Measurements from ENCODE around the gene ARHGAP25. TPM values are rescaled to one million over a fixed set of nuclear protein-coding genes. Genes with fewer than 3 reads are reported as not detected.

ARHGAP25 gene
- total RNA-seq, 1 experiment from 2014 or later, result 6.2 TPM

GRCh38 chr2:68829749-68830148 is 95.1 kb downstream of the ARHGAP25 start:
- intact Hi-C loops (cut with micrococcal nuclease; ENCODE audit: unreplicated experiment), result no loop called here
- Histone ChIP-seq H3K27ac (ENCODE audit: low read depth, low read length, poor library complexity, severe bottlenecking) (peak overlapping the region; percentile 47), H3K9me3 (ENCODE audit: low read depth, low read length, poor library complexity, severe bottlenecking) (no peaks in the 10 kb centered on the region), H3K27me3 (replicated peaks; ENCODE audit: insufficient read depth, low read depth, low read length, poor library complexity) (no peaks in the 10 kb centered on the region), H3K36me3 (ENCODE audit: insufficient read depth, low read length, poor library complexity, severe bottlenecking) (no peaks in the 10 kb centered on the region), H3K4me1 (ENCODE audit: insufficient read depth, low read length, poor library complexity, severe bottlenecking) (peaks cover 15% of the 10 kb centered on the region), H3K4me3 (ENCODE audit: low read depth, low read length, poor library complexity, severe bottlenecking) (no peak overlapping the region)
- ChIA-PET CTCF (interaction anchor here (1.6 kb wide), 1 partner anchor 78 kb away, joined by 4 read pairs; no protein-coding TSS in a partner anchor), POLR2A (ENCODE audit: low non-redundant PET) (interaction anchor here (0.6 to 0.7 kb wide), 2 partner anchors 29 to 1264 kb away, joined by 3 to 4 read pairs; no protein-coding TSS in a partner anchor)
- BruUV-seq (replicated peaks), result no TSS peak
- no peak for DNase-seq (ENCODE audit: low spot score)
- no peak for TF ChIP-seq CTCF (conservative IDR thresholded peaks at IDR 0.05; ENCODE audit: low read depth, low read length)
- no peak for TF ChIP-seq EZH2 (IDR thresholded peaks at IDR 0.05; ENCODE audit: borderline replicate concordance, low read depth, low read length, poor library complexity, severe bottlenecking)

DNA sequence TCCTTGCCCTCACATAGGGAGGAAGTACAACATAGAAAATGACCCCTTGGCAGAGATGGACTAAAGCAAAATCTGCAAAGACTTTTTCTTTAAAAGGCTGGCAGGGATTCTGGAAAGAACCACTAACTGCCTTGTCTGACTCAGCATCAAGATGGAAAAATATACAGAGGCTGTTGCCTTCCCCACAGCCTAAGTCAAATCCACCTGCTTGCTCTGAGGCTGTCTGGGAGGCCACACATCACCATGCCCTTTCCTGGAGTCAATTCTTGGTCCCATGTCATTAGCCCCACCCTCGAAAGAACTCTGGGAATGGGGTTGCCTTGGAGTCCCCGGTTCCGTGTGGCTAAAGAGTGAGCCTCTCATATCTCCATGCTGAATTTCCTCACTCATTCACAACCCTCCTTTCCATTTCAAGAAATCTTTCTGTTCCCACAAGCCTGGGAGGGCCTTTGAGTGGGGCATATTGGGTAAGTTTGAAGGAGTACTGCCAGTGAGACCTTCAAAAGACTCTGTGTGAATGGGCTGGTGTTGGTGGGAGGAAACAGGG is 97.1 kb downstream of the ARHGAP25 start:
- no TSS peak for BruUV-seq (replicated peaks)
- ChIA-PET CTCF (no interaction called here), POLR2A (ENCODE audit: low non-redundant PET) (no interaction called here)
- Histone ChIP-seq H3K9me3 (ENCODE audit: low read depth, low read length, poor library complexity, severe bottlenecking) (no peaks in the 10 kb centered on the region), H3K27me3 (replicated peaks; ENCODE audit: insufficient read depth, low read depth, low read length, poor library complexity) (no peaks in the 10 kb centered on the region), H3K4me1 (ENCODE audit: insufficient read depth, low read length, poor library complexity, severe bottlenecking) (peaks cover 15% of the 10 kb centered on the region), H3K36me3 (ENCODE audit: insufficient read depth, low read length, poor library complexity, severe bottlenecking) (no peaks in the 10 kb centered on the region), H3K4me3 (ENCODE audit: low read depth, low read length, poor library complexity, severe bottlenecking) (no peak overlapping the region), H3K27ac (ENCODE audit: low read depth, low read length, poor library complexity, severe bottlenecking) (no peak overlapping the region)
- DNase-seq (ENCODE audit: low spot score), result no peak
- no peak for TF ChIP-seq EZH2 (IDR thresholded peaks at IDR 0.05; ENCODE audit: borderline replicate concordance, low read depth, low read length, poor library complexity, severe bottlenecking)
- TF ChIP-seq CTCF (conservative IDR thresholded peaks at IDR 0.05; ENCODE audit: low read depth, low read length), result no peak
- intact Hi-C loops (cut with micrococcal nuclease; ENCODE audit: unreplicated experiment), result no loop called here

- H3K36me3 ChIP-seq (ENCODE audit: insufficient read depth, low read length, poor library complexity, severe bottlenecking), result no peaks in the 10 kb centered on the region
- no peak overlapping the region for H3K27ac ChIP-seq (ENCODE audit: low read depth, low read length, poor library complexity, severe bottlenecking)
- H3K9me3 ChIP-seq (ENCODE audit: low read depth, low read length, poor library complexity, severe bottlenecking), result no peaks in the 10 kb centered on the region
- BruUV-seq (replicated peaks), result no TSS peak
- CTCF ChIA-PET, result no interaction called here
- H3K4me3 ChIP-seq (ENCODE audit: low read depth, low read length, poor library complexity, severe bottlenecking), result no peak overlapping the region
- H3K27me3 ChIP-seq (replicated peaks; ENCODE audit: insufficient read depth, low read depth, low read length, poor library complexity), result no peaks in the 10 kb centered on the region
- no peak for DNase-seq (ENCODE audit: low spot score)
- H3K4me1 ChIP-seq (ENCODE audit: insufficient read depth, low read length, poor library complexity, severe bottlenecking), result peaks cover 15% of the 10 kb centered on the region
- TF ChIP-seq EZH2 (IDR thresholded peaks at IDR 0.05; ENCODE audit: borderline replicate concordance, low read depth, low read length, poor library complexity, severe bottlenecking), result no peak
- TF ChIP-seq CTCF (conservative IDR thresholded peaks at IDR 0.05; ENCODE audit: low read depth, low read length), result no peak
- POLR2A ChIA-PET (ENCODE audit: low non-redundant PET), result interaction anchor here (0.7 kb wide), 1 partner anchor 12 kb away, joined by 3 read pairs; no protein-coding TSS in a partner anchor
- intact Hi-C loops (cut with micrococcal nuclease; ENCODE audit: unreplicated experiment), result no loop called here
Observed at GRCh38 chr2:68832233-68832869, 97.7 kb downstream of the ARHGAP25 start.

Data from A673 (cell line).